Measurements from ENCODE around the gene TBCD.

Gene TBCD

DNA sequence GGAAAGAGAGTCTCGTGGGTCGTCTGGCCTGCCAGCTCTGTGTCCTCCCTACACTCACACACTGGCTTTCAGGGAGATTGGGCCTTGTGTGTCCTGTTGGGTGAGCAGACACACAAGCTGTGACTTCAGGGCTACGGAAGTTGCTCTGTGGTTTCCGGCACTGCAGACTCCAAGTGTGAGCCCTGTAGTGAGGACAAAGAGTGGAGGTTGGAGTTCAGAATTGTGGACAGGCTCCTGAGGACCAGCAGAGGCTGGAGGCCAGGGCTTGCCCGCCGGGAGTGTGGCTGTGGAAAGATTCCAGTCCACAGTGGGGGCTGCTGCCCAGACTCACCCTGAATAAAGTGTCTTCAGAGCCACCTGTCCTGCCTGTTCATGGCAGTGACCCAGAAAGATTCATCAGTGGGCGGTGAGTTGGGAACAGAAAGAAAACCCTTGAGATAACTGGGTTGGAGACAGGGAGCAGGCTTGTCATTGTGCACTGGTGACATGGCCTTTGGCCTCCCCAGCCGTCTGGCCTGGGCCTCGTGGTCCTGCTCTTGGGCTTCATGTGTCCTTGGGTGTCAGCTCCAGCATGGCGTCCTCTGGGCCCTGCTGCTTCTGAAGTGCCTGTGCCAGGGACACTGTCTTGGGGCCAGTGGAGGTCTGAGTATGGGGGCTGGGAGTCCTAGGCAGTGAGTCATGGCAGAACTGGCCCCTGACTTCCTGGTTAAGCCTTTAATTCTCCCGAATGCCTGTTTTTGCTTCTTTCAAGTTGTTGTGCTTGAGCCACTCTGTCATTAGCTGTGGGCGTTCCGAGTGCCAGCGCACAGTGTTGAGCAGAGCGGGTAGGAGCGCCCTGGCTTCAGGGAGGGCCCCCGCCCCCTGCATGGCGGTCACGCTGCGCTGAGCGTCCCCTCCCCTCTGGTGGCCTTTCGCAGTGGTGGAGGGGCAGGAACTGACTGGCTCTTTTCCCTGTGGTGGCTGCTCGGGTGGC, 107.9 kb downstream of the TBCD start:
- no peak for DNase-seq

- DNase-seq, result no peak
Observed at GRCh38 chr17:82860606-82861392, 108.9 kb downstream of the TBCD start.

DNA sequence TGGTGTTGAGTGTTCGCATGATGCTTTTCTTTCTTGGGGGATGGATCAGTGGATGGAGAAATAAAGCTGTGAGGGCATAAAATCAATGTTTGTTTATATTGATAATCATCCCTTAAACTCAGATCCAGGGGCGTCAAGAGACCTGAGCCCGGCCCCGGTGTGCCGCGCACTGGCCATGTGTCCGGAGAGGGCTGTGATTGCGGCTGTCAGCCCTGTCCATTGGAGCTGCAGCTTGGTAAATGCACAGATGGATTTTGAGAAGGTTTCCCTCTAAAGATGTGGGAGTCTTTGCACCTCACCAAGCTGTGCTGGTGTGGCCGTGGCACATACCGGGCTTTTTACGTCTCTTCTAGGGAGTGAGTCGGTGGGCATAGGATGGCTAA, 109.5 kb downstream of the TBCD start:
- no peak for DNase-seq

- no peak for DNase-seq
Observed at GRCh38 chr17:82862191-82862590, 110.3 kb downstream of the TBCD start.

DNA sequence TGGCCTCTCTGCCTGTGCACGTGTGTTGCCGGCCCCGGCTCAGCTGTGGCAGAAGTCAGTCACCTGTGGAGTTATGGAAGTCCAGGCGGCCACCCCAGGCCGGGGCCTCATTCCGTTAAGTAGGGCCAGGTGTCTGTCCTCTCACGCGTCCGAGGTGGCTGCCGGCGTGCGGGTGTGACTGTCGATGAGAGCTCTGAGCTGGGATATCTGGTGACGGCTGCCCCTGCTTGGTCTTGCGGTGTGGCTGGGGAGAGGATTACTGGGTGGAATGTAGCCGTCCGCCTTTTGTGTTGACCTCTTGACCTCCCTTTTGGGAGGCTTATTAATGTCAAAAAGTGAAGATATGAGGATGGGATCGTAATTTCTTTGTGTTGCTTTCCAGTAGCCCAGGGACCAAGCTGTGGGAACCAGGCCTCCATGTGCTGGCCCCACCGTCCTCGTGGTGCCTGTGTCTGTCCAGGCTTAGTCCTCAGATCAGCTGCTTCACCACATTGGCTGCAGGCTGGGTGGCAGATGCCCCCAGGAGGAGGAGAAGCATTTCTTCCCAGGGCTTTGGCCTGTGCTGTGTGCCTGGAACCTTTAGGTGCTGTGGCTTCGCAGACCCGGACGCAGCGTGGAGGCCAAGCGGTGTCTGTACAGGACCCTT, 111.0 kb downstream of the TBCD start:
- DNase-seq, result no peak

DNA sequence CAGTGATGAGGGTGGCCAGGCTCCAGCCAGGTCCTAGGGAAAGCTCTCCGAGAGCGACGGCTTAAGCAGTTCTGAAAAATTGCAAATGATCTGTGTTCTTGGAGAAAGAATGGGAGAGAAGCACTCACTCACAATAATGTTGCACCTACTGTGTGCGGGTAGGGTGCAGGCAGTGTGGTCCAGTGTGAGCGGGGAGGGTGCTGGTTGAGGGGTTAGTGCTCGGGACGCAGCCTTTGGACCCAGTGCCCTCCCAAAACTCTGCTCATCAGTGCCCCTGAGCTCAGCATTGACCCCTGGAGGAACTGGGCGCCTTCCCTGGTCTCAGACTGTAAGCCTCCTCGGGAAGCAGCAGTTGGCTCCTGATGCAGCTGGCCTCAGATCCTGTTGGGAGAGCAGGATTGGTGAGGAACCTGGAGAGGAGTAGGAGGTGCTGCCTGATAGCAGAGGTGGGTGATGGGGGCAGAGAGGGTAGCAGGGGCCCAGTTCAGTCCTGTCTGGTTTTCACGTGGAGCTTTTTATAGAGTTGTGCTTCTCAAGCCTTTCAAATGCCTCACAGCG, 111.6 kb downstream of the TBCD start:
- no peak for DNase-seq

DNA sequence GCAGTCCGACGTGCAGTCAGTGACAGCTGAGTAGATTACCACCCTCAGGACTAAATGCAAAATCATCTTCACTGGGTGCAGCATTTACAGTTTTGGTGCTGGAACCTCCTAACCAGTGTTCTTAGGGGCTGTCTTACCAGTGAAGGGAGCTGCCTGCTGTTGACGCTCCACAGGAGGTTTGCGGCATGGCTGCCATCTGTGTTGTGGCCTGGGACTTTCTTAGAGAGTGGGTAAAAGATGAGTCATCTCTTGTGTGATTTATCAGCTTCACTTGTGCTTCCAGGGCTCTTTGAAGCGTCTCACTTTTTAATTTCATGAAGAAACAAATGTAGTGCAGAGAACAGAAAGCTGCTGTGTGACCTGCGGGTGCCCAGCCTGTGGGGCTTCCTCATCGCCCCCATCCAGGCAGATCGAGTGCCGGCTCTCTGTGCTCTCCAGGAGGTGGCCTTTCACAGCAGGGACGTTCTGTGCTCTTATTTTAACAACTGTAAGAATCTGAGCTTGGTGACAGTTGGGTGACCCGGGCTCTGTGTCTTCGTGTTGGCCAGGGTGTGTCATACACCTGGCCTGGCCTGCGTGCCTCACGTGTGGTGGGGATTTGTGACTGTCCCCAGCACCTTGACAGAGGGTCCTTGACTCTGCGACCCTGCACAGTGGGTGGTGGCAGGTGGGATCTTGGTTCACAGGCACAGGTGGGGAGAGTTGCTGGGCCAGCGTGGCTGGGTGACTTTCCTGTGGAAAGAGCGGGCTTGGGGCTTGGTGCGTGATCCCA, 112.3 kb downstream of the TBCD start:
- no peak for DNase-seq

DNA sequence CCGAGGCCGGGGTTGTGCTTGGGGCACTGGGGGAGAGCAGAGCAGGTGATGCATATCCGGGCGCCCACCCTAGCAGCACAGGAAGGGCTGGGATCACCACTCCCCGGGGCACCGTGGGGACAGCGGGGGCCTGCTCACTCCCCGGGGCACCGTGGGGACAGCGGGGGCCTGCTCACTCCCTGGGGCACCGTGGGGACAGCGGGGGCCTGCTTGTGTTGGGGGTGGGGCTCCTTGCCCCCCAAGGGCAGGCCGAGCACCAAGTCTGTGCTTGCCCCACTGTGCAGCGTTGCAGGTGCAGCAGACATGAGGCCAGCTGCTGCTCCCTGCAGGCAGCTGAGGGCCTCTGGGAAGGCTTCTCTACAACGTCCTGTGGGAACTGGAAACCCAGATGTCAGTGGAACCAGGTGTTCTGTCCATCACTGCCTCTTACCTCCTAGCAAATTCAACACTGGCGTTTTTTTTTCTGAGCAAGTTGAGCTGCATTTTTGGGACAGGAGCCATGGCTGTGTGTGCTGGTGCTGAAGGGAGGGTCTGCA, 112.9 kb downstream of the TBCD start:
- no peak for DNase-seq

- no peak for DNase-seq
Observed at GRCh38 chr17:82865274-82865673, 113.4 kb downstream of the TBCD start.

GRCh38 chr17:82865774-82866395, 114.0 kb downstream of the TBCD start:
- no peak for DNase-seq

DNA sequence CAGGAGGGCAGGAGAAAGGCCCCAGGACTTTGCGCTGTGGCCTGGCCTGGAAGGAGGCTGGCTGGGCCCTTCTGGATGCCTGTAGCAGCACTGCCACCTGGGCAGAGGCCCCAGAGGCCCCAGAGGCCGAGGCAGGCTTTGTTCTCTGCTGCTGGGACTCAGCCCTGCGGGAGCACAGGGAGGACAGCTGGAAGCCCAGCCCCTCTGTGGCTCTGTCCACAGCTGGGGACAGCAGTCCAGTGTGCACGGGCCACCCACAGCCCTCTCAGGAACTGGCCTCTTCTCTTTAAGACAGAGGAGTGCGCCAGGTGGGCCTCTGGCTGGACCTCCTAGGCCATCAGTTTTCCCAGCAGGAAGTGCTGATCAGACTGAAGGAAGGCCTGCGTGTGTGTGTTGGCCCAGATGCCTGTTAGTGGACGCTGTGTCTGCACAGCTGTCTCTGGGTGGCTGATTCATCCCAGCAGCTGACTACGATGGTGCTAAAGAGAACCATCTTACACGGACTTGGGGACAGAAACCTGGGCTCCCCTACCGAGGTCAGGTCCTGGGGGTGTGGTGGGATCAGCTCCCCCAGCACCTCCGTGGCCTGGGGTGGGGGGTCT, 114.8 kb downstream of the TBCD start:
- no peak for DNase-seq

- no peak for DNase-seq
Observed at GRCh38 chr17:82867763-82868325, 116.0 kb downstream of the TBCD start.

DNA sequence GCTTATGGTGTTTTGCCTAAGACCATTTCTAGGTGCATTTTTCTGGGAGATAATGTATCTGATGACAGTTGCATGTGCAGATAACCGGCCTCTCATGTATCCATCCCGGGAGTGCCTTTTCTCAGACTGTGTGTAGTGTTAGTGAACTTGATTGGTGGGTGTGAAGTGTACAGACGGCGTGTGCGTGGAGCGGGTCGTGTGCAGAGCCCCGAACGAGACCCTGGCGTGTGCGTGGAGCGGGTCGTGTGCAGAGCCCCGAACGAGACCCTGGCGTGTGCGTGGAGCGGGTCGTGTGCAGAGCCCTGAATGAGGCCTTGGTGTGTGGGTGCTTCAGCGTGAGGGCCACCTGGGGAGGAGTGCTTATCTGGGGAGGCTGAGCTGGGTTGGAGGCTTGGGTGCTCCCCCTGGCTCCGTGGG, 116.9 kb downstream of the TBCD start:
- DNase-seq, result no peak

DNA sequence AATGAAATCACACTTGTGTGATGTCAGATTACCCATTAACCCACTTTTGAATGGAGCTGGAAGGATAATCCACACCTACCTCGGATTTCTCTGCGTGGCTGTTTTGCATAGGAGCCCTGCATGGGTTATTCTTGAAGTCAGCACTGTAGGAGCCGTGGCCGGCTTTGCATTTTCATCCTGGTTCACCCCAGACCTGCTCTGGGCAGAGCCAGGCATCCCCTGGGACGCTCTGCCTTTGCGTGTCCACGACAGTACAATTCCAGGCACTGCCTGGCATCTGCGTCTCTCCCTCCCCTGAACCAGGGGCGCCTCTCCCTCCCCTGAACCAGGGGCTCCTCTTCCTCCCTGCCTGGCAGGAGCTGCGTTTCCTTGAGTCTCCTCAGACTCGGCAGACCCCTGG, 117.7 kb downstream of the TBCD start:
- DNase-seq, result no peak

DNA sequence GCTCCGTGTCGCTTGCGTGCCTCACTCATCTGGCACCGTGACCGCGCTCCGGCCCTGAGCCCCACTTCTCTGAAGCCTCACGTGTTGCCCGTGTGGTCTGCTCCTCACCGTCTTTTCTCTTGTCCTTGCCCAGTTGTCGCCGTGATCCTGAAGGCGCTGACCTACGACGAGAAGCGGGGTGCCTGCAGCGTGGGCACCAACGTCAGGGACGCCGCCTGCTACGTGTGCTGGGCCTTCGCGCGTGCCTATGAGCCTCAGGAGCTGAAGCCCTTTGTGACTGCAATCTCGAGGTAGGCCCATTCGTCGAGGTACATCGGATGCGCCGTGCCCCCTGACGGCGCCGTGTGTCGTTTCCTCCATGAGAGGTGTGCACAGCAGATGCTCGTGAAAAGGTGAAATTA, 118.2 kb downstream of the TBCD start:
- DNase-seq, result no peak

- DNase-seq, result no peak
Observed at GRCh38 chr17:82870541-82870940, 118.7 kb downstream of the TBCD start.

- no peak for DNase-seq
Observed at GRCh38 chr17:82871056-82871775, 119.4 kb downstream of the TBCD start.

GRCh38 chr17:82871776-82872561, 120.1 kb downstream of the TBCD start:
- no peak for DNase-seq
